Measurements from ENCODE around the gene ACRBP.

DNA sequence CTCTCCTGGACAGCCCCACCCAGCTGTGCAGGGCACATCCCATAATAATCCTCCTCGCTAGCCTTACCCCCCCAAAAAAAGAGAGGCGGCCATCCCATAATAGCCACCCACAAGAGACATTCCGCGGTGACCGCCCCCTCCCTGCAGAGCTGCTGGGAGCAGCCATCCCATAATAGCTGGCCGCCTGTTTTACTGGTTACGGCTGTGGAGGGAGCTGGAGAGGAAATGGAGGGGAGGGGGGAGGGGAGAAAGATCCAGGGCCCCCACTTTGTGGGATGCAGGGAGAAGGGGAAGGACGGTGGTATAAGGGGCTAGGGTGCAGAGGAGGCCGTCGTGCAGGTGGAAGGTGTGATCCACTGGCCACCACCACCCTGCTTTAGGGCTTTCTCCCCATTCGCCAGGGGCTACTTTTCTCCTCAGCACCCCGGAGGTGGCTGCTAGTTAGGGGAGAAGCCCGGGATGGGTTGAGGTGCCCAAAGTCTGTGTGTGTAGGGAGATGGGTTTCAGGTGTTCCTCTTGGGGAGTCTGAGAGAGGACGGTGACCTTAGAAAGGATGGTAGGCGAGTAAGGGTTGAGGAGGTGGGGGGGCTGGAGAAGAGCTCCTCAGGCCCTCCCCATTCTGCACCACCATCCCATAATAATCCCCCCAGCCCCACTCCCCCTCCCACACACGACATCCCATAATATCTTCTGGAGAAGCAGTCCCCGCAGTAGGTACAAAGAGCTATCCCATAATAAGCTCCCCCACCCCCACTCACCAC lies 34.0 kb downstream of the ACRBP start:
- TF ChIP-seq GLIS3 (CRISPR knock-in tag; IDR thresholded peaks at IDR 0.05) (no peak), ARNTL (CRISPR knock-in tag; IDR thresholded peaks at IDR 0.05; ENCODE audit: borderline replicate concordance, low read depth) (0 out of 2 replicates have a peak, but pooled peaks have one; percentile 35), ZNF565 (CRISPR knock-in tag; conservative IDR thresholded peaks at IDR 0.05; ENCODE audit: low read depth) (0 out of 2 replicates have a peak, but pooled peaks have one; percentile 51), ZNF70 (CRISPR knock-in tag; IDR thresholded peaks at IDR 0.05) (peak; percentile 50; the same call in 1 of the 2 replicates), OSR1 (CRISPR knock-in tag; IDR thresholded peaks at IDR 0.05) (no peak), ISL1 (CRISPR knock-in tag; IDR thresholded peaks at IDR 0.05) (no peak), TOX (CRISPR knock-in tag; IDR thresholded peaks at IDR 0.05; ENCODE audit: borderline replicate concordance) (no peak)
- TF ChIP-seq, protein P1, sequence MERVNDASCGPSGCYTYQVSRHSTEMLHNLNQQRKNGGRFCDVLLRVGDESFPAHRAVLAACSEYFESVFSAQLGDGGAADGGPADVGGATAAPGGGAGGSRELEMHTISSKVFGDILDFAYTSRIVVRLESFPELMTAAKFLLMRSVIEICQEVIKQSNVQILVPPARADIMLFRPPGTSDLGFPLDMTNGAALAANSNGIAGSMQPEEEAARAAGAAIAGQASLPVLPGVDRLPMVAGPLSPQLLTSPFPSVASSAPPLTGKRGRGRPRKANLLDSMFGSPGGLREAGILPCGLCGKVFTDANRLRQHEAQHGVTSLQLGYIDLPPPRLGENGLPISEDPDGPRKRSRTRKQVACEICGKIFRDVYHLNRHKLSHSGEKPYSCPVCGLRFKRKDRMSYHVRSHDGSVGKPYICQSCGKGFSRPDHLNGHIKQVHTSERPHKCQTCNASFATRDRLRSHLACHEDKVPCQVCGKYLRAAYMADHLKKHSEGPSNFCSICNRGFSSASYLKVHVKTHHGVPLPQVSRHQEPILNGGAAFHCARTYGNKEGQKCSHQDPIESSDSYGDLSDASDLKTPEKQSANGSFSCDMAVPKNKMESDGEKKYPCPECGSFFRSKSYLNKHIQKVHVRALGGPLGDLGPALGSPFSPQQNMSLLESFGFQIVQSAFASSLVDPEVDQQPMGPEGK (CRISPR knock-in tag; IDR thresholded peaks at IDR 0.05; ENCODE audit: borderline replicate concordance), result 0 out of 2 replicates have a peak, but pooled peaks have one; percentile 72
- TF ChIP-seq, protein P2, sequence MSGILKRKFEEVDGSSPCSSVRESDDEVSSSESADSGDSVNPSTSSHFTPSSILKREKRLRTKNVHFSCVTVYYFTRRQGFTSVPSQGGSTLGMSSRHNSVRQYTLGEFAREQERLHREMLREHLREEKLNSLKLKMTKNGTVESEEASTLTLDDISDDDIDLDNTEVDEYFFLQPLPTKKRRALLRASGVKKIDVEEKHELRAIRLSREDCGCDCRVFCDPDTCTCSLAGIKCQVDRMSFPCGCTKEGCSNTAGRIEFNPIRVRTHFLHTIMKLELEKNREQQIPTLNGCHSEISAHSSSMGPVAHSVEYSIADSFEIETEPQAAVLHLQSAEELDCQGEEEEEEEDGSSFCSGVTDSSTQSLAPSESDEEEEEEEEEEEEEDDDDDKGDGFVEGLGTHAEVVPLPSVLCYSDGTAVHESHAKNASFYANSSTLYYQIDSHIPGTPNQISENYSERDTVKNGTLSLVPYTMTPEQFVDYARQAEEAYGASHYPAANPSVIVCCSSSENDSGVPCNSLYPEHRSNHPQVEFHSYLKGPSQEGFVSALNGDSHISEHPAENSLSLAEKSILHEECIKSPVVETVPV (CRISPR knock-in tag; IDR thresholded peaks at IDR 0.05), result no peak

Measured in SK-N-SH treated with all-trans-retinoic acid at 6 μM for 48 hours (cell line).